ENCODE results near the gene NPR3.
A peak's percentile ranks its signal among the peaks of the same experiment; 100 is the strongest.

NPR3 gene

GRCh38 chr5:32754284-32754683 lies 43.2 kb downstream of the NPR3 start:
- no peak for DNase-seq (ENCODE audit: extremely low read depth, low read depth)
- TF ChIP-seq CTCF (IDR thresholded peaks at IDR 0.05; ENCODE audit: low read depth, low read length), result no peak

- peak; percentile 71 for DNase-seq (ENCODE audit: extremely low read depth, low read depth)
- no peak for TF ChIP-seq CTCF (IDR thresholded peaks at IDR 0.05; ENCODE audit: low read depth, low read length)
Observed at GRCh38 chr5:32760091-32760509, 49.0 kb downstream of the NPR3 start.

DNA sequence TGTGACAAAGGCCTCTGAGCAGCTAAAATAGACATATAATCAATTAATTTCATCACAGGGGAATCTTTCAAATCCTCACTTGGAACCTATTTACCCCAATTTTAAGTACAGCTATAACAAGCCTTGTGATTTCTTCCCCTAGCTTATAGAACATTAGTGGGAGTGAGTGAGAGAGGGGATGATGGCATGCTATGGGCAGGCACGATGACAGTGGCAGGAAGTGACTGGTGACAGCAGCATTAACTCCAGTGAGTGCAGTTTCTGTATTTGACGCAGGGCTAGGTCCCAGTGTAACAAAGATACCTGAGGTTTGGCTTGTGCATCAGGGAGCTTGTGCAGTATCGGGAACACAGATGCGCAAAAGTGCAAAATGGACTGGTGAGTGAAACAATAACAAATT lies 54.1 kb downstream of the NPR3 start:
- DNase-seq (ENCODE audit: extremely low read depth, low read depth), result no peak
- TF ChIP-seq CTCF (IDR thresholded peaks at IDR 0.05; ENCODE audit: low read depth, low read length), result no peak

DNA sequence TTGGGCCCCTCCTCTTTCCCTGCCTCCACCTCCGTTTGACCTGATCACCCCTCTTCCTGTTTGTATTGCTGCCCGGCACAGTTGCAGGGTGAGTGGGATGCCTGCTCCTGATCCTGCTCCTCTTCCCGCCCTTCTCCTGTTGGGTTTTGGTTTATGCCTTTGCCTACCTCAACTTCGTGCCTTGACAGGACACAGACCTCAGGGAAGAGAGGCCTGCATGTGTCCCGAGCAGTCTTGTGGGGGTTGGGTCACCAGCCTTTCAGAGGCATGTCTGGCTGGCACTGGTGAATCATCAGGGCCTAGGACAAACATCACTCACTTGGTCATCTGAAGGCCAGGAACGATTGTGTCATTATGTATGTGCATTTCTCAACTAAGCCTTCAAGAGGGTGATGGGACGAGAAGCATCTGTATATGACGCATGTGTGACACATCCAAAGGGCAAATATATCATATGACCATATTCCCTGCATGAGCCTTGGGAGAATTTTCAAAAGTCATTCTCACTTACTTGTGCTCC lies 56.9 kb downstream of the NPR3 start:
- peak; percentile 84 for DNase-seq (ENCODE audit: extremely low read depth, low read depth)
- TF ChIP-seq CTCF (IDR thresholded peaks at IDR 0.05; ENCODE audit: low read depth, low read length), result no peak

DNA sequence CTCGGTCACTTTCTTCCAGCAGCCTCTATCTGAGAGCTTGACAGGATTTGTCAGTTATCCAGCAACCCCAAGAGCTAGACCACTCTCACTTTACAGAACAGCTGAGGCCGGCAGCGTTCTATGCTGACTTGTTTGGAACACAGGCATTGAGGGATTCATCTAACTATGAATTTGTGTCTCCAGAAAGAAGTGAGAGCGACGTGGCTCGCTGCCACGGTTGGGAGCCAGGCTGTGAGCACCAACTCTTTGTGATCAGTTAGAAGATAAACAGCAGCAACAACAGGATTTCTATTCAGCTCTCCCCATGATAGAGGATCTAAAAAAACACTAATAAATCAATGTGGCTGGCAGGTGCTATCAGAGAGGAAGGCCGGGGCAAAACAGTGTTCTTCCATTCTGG lies 58.6 kb downstream of the NPR3 start:
- TF ChIP-seq CTCF (IDR thresholded peaks at IDR 0.05; ENCODE audit: low read depth, low read length), result no peak
- no peak for DNase-seq (ENCODE audit: extremely low read depth, low read depth)

DNA sequence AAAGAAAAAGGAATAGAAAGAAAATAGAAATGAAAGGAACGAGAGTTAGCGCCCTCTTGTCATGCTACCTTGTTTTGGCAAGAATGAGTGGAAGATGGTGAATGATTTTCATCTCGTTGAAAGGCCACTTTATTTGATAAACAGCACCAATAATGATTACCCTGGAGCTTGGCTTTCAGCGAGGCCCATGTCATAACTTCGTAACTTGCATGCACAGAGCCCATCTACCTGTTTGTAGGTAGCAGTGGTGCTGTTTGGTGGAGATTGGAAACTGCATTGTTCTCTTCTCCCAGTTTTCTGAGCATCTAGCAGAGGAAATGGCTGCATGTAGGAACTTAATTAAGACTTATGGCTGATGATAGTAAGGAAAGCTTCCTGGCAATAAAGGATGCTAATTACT lies 59.3 kb downstream of the NPR3 start:
- no peak for TF ChIP-seq CTCF (IDR thresholded peaks at IDR 0.05; ENCODE audit: low read depth, low read length)
- DNase-seq (ENCODE audit: extremely low read depth, low read depth), result no peak

DNA sequence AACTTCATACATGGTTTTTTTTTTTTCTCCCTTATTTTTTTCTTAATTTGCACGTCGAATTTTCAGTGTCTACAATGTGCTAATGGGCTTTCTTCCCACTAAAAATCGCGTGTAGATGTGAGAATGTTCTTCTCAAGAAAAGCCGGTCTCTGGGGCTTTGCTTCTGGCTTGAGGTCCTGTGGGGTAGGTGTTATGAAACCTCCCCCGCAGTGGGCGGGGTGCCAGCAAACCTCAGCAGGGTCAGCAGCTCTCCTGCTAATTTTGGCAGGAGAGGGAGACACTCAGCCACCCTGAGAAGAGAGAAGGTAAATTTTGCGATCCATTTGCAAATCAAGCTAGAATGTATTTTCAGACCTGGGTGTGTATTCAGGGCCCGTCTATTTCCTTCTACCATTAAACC lies 59.9 kb downstream of the NPR3 start:
- DNase-seq (ENCODE audit: extremely low read depth, low read depth), result no peak
- TF ChIP-seq CTCF (IDR thresholded peaks at IDR 0.05; ENCODE audit: low read depth, low read length), result no peak
